Nephron progenitor cell (in vitro differentiated cells): Measurements from ENCODE around the gene P2RX2.

Experiments
- DNase-seq: peaks from one replicate; pipeline ENCODE4 v3.0.0; 2021
- H3K27ac Mint-ChIP-seq: 2 replicates; pipeline ENCODE4 v1.8.0; 2021; ENCODE audit warnings: mild to moderate bottlenecking, moderate library complexity, mixed read lengths
- H3K27me3 Mint-ChIP-seq: 2 replicates; pipeline ENCODE4 v1.8.0; 2021; ENCODE audit warnings: mild to moderate bottlenecking, low read depth, mixed read lengths; ENCODE audit not compliant: poor library complexity
- H3K36me3 Mint-ChIP-seq: 2 replicates; pipeline ENCODE4 v1.8.0; 2021; ENCODE audit warnings: low read depth, mixed read lengths
- H3K4me1 Mint-ChIP-seq: 2 replicates; pipeline ENCODE4 v1.8.0; 2021; ENCODE audit warnings: mixed read lengths
- H3K4me3 Mint-ChIP-seq: 2 replicates; pipeline ENCODE4 v1.8.0; 2021; ENCODE audit warnings: mild to moderate bottlenecking, moderate library complexity, mixed read lengths
- H3K9me3 Mint-ChIP-seq: 2 replicates; pipeline ENCODE4 v1.8.0; 2021; ENCODE audit warnings: mild to moderate bottlenecking, moderate library complexity, mixed read lengths
- TF ChIP-seq, protein P1 (sequence below): fragments of 200-600 bp; sonication (generic); IDR thresholded peaks from 2 replicates; pipeline ENCODE4 v1.5.0; 2021; ENCODE audit warnings: antibody characterized with exemption

P2RX2 gene

DNA sequence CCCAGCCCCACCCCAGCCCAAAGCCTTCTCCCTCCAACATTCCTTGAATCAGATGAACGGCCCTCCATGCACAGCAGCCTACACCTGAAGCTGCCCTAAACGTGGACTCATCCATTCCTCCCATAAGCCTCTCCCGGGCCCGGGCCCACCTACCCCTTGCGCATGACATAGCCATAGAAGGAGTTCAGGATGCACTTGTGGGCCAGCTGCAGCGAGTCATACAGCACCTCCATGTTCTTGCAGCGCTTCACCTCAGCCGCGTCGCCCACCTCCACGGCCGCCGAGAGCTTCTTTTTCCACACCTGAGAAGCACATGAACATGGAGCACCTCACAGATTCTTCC is 46.5 kb downstream of the P2RX2 start:
- Mint-ChIP-seq H3K4me1 (no peaks in the 10 kb centered on the region), H3K36me3 (peaks cover 77% of the 10 kb centered on the region), H3K27me3 (no peaks in the 10 kb centered on the region), H3K4me3 (no peak overlapping the region), H3K9me3 (no peaks in the 10 kb centered on the region), H3K27ac (no peak overlapping the region)
- TF ChIP-seq, protein P1, sequence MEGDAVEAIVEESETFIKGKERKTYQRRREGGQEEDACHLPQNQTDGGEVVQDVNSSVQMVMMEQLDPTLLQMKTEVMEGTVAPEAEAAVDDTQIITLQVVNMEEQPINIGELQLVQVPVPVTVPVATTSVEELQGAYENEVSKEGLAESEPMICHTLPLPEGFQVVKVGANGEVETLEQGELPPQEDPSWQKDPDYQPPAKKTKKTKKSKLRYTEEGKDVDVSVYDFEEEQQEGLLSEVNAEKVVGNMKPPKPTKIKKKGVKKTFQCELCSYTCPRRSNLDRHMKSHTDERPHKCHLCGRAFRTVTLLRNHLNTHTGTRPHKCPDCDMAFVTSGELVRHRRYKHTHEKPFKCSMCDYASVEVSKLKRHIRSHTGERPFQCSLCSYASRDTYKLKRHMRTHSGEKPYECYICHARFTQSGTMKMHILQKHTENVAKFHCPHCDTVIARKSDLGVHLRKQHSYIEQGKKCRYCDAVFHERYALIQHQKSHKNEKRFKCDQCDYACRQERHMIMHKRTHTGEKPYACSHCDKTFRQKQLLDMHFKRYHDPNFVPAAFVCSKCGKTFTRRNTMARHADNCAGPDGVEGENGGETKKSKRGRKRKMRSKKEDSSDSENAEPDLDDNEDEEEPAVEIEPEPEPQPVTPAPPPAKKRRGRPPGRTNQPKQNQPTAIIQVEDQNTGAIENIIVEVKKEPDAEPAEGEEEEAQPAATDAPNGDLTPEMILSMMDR, result no peak
- DNase-seq, result no peak

- no peaks in the 10 kb centered on the region for H3K27me3 Mint-ChIP-seq
- DNase-seq, result no peak
- TF ChIP-seq, protein P1, result no peak
- no peaks in the 10 kb centered on the region for H3K9me3 Mint-ChIP-seq
- H3K4me1 Mint-ChIP-seq, result no peaks in the 10 kb centered on the region
- H3K36me3 Mint-ChIP-seq, result peaks cover 78% of the 10 kb centered on the region
- no peak overlapping the region for H3K27ac Mint-ChIP-seq
- H3K4me3 Mint-ChIP-seq, result no peak overlapping the region
Observed at GRCh38 chr12:132665794-132666193, 47.2 kb downstream of the P2RX2 start.

DNA sequence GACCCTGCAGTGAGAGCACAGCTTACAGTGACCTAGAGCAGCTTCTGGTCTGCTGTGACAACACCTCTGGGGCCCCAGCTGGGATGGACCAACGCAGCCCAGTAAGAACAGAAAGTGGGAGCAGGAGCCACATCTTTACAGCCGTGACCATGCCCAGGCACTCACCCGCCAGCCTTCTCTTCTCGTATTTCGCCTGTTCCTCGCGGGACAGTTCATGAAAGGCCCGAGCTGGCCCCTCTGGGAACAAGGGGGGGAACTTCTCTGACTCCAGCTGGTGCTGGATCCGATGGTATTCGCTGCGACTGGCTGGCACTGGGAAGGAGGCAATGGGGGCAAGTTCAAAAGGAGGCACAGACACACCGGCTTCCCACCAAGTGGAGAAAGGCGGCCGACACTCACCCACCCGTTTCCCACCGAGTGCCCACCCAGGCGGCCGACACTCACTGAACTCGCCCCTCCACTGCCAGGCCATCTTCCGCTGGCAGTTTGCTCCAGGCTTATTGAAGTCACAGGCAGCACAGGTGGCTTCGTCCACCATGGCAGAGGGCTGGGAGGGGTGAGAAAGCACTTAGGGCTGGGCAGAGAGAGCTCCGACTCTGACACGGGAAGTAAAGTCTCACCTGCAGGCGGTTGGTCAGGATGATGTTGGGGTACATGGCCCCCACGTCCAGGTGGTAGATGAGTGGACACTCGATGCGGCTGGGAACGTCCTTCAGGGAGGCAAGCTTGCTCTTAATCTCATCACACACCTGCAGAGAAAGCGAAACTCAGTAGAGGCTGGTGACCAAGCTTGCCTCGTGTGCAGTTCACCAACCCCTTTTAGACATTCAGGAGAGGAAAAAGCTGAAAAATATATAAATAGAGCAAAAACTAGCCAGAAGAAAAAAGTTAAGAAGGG is 49.9 kb downstream of the P2RX2 start:
- peaks cover 73% of the 10 kb centered on the region for H3K36me3 Mint-ChIP-seq
- no peak for DNase-seq
- no peaks in the 10 kb centered on the region for H3K4me1 Mint-ChIP-seq
- TF ChIP-seq, protein P1, result no peak
- peak overlapping the region; percentile 48 for H3K27ac Mint-ChIP-seq
- H3K9me3 Mint-ChIP-seq, result no peaks in the 10 kb centered on the region
- no peaks in the 10 kb centered on the region for H3K27me3 Mint-ChIP-seq
- H3K4me3 Mint-ChIP-seq, result no peak overlapping the region

GRCh38 chr12:132669166-132669879 is 50.7 kb downstream of the P2RX2 start:
- peaks cover 78% of the 10 kb centered on the region for H3K36me3 Mint-ChIP-seq

More at GRCh38 chr12:132669166-132669879, 50.7 kb downstream of the P2RX2 start:
- no peaks in the 10 kb centered on the region for H3K4me1 Mint-ChIP-seq
- H3K27me3 Mint-ChIP-seq, result no peaks in the 10 kb centered on the region
- H3K9me3 Mint-ChIP-seq, result no peaks in the 10 kb centered on the region
- no peak overlapping the region for H3K4me3 Mint-ChIP-seq
- DNase-seq, result no peak
- no peak overlapping the region for H3K27ac Mint-ChIP-seq
- TF ChIP-seq, protein P1, result no peak
